Activated T-cell treated with anti-CD3 and anti-CD28 coated beads, Interleukin-2, amount 50 U/mL, for 1 hour (primary cell): Measurements from ENCODE around the gene GNG7.
"Not testable (repeated sequence)": the region's sequence is repeated elsewhere in the genome, so short reads cannot be mapped to it uniquely, and the experiment has no call there.

Source experiments
- DNase-seq: peaks from one replicate; pipeline ENCODE4 v3.0.0-alpha.2; 2020

GNG7 gene

DNA sequence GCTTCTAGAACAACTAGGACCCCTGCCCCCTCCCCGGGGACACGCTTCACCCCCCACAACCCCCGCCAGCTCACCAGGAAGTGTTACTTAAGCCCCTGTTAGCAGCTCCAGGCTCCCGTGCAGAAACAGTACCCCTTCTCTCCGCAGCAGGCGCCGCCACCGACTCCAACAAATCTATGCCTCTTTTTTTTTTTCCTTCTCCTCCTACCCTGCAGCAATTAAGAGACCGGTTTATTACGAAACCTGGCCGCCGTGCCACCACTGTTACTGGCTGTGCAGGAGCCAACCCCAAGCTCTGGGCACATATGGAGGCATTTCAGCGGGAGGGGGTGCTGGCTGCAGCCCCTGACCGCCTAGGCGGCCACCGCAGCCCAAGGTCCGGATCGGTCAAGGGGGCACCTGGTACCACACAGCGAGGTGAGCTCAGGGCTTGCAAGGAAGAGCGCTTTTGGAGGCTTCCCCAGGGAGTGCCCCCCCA, 224.2 kb downstream of the GNG7 start:
- peak; percentile 74 for DNase-seq

GRCh38 chr19:2477732-2478191, 224.7 kb downstream of the GNG7 start:
- DNase-seq, result peak; percentile 57

GRCh38 chr19:2477141-2477710, 225.3 kb downstream of the GNG7 start:
- no peak for DNase-seq

- peak; percentile 68 for DNase-seq
These were observed 225.9 kb downstream of the GNG7 start for GRCh38 chr19:2476451-2477140.

GRCh38 chr19:2475702-2476450, 226.6 kb downstream of the GNG7 start, which contains the start of gene GADD45B:
GADD45B (plus strand) TSS chr19:2476127; CDS start chr19:2476359, 232 bp downstream.
- DNase-seq, result peak; percentile 97

- peak; percentile 70 for DNase-seq
These were observed 227.3 kb downstream of the GNG7 start for GRCh38 chr19:2475018-2475701.

DNA sequence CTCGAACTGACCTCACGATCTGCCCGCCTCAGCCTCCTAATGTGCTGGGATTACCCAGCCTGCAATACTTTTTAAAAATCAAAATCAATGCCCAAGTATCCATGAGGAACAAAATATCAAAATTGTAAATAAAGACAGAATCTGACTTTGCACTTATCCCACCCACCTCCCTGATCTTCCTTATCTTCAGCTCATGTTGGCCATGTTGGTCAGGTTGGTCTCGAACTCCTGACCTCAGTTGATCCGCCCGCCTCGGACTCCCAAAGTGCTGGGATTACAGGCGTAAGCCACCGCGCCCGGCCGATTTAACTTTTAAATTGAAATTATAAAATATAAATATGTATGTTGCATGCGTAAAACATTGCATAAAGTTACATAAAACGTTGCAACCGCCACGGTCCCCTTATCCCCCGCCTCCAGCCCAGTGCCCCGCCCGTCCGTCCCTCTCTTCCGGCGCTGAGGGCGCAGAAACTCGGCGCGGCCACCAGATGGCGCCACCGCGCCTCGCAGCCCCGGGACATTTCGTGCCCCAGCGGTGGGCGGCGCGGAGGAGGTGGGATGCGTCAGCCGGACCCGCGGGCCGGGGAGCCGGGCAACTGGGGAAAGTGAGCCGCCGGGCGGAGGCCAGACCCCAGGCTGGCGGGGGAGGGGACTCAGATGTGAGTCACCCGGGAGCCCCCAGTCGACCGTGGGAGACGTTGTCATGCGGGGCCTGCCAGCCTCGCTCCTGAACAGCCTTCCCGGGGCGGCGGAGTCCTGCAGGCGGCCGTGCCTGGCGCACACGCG, 228.1 kb downstream of the GNG7 start:
- DNase-seq, result peak; percentile 91

- DNase-seq, result not testable (repeated sequence)
These were observed 232.6 kb downstream of the GNG7 start for GRCh38 chr19:2469915-2470200.

DNA sequence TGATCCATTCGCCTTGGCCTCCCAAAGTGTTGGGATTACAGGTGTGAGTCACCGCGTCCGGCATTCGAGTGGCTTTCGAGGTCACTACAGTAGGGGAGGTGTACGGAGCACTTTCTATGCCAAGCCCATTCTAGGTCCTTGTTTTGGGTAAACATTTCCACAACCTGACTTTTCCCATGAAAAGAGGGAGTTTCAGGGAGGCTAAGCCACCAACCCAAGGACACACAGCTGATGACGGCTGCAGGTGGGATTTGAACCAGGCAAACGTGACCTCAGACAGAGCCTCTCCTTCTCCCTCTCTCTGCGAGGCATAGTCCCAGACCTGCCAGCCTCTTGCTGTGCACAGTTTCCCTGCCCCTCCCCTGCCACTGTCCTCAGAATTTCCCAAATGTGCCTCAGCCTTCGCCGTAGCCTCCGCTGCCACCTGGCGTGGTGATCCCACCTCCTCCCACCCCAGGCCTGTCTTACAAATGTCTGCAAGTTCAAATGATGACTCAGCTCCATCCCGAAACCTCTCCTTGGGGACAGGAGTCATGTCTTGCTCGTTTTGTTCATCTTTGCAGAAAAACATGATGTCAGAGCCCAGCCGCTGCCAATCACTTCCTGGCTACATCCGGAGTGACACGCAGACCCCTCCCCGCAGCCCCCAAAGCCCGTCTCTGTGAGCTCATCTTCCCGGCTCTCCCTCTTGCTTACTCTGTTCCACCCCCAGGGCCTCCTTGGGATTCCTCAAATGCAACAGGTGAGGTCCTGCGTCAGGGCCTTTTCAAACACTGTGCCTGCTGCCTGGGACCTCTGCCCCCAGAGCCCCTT, 233.2 kb downstream of the GNG7 start:
- DNase-seq, result no peak

DNA sequence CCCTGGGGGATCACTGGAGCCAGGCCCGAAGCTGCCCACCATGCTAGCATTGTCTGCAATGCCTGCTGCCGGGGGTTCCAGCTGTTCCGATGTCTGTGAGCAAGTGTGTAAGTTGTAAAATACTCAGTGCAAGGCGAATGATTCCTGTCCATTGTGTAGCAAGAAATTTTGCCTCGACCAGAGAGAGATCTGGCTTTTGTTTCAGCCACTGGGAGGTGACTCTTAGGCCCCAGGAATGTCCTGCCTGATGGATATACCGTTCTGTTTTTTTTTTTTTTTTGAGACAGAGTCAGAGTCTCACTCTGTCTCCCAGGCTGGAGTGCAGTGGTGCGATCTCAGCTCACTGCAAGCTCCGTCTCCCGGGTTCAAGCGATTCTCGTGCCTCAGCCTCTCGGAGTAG, 233.9 kb downstream of the GNG7 start:
- DNase-seq, result no peak

GRCh38 chr19:2464389-2464788, 238.1 kb downstream of the GNG7 start:
- DNase-seq, result no peak

- DNase-seq, result not testable (repeated sequence)
These were observed 238.8 kb downstream of the GNG7 start for GRCh38 chr19:2463694-2464093.

DNA sequence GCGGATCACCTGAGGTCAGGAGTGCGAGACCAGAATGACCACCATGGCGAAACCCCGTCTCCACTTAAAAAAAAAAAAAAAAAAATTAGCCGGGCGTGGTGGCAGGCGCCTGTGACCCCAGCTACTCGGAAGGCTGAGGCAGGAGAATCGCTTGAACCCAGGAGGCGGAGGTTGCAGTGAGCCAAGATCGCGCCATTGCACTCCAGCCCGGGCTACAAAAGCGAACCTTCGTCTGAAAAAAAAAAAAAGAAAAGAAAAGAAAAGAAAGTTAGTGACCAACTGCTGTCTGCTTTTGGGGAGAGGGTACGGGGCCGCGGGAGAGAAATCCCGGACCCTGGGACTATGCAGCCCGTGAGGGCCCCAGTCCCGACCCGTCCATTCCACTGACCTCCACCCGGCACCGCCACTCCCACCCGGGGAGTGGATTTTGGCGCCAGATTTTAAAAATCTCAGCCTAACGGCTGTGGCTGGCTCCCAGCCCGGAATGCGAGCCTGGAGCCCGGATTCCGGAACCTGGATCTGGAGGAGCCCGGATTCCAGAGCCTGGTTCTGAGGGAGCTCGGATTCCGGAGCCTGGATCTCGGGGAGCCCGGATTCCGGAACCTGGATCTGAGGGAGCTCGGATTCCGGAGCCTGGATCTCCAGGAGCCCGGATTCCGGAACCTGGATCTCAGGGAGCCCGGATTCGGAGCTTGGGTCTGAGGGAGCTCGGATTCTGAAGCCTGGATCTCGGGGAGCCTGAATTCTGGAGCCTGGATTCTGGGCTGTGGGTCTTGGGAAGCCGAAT, 239.7 kb downstream of the GNG7 start:
- no peak for DNase-seq

DNA sequence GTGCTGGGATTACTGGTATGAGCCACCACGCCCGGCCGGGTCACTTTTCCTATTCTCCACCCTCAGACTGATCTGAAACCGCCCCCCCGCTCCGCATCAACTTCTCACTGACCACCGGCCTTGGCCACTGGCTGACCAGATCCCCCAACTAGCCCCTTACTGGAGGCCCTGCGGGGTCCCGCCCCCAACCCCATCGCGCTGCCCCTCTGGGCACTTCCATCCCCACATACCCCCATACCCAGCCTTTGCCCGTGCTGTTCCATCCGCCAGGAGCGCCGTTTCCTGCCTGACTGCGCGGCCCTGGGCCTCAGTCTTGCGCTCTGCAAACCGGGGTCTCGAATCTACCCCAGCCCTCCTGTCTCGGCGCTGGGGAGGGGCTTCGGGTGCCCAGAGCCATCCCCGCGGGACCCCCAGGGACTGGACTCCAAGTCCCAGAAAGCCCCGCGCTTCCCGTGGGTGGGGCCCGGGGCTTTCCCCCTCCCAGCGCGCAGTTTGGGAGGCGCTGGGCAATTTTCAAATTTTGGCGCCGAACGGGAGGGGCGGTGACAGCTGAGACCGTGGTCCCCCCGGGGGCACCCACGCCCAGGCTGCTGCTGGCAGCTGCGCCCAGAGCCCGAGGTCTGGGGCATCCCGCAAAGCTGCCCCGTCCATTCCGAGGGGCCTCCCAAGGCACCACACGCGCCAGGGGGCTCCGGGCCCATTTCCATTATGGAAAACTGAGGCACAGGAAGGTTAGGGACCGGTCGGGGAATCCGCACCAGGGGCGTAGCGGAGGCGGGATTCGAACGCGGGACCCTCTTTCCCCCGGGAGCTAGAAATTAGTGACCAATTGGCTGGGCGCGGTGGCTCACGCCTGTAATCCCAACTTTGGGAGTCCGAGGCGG, 240.5 kb downstream of the GNG7 start:
- peak; percentile 63 for DNase-seq
